GM18519 (cell line): ENCODE results near the gene CD164L2.
"Not testable (repeated sequence)": the region's sequence is repeated elsewhere in the genome, so short reads cannot be mapped to it uniquely, and the experiment has no call there.

Source experiments
- ATAC-seq: cut with Tn5 transposase; IDR thresholded peaks from one replicate; pipeline ENCODE4 v1.9.1; 2021; ENCODE audit warnings: mild to moderate bottlenecking, moderate library complexity; ENCODE audit not compliant: unreplicated experiment, low FRiP score

The CD164L2 gene

DNA sequence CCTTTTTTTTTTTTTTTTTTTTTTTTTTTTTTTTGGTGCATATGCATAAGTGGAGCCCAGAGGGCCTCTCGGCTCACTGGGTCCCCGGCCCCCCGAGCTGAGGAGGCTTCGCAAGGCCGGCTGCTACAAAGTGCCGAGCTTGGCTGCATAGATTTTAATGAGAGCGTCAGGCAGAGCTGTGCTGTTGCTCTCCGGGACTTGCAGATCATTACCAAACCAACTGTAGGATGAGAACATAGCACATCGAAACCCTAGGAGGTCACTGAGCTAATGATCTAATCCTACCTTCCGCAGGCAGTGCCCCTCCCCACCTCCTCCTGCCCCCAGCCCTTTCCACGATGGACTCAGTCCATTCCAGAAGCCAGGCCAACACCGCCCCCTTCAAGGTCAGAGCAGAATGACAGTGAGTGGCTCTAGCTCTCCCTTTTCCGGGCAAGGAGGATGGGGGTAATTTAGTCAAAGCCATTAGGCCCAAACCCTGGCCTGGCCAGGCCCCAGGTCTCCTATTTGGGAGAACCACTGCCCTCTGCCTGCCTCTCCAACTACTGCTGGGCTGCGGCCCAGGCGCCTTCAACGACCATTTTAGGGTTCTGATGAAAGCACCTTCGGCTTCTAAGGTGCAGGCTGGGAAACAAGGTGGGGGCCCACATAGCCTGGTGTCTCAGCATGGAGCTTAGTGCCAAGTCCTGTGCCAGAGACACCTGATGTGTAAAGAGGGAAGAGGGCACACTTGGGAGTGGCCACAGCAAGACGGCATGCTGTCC is 22.6 kb upstream of the CD164L2 start:
- not testable (repeated sequence) for ATAC-seq

DNA sequence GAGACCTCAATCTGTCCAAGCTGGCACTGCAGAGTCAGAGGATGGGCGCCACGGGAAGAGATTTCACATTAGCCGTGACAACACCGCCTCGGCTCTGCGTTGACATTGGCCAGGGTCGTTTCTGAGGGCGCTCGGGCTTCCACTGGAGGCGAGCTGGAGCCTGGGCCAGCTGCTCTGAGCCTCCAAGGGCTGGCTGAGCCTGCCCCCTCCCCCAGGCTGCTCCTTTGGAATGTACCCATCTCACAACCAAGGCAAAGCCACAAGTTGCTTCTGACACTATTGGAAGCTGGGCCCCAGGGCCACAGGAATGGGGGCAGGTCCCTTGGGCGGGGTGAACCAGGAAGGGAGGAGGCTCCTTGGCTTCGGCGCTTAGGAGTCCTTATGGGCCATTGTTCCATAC is 21.9 kb upstream of the CD164L2 start:
- ATAC-seq, result no peak

DNA sequence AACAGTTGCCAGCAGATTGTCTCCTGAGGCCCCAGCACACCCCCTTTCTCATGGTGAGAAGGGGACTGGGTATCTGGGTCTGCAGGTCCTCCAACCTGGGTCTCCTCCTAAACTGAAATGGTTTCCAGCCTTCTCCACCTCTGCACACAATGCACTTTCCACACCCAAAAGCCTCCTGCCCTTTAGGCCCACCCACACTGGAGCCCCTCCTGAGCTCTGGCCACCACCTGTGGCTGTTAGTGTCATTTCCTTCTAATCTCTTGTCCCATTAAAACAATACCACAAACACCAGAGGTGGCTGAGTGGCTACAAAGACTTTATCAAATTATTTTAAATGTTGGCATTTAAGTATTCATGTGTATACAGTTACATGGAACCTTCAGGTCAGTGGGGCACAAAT is 20.8 kb upstream of the CD164L2 start:
- no peak for ATAC-seq

DNA sequence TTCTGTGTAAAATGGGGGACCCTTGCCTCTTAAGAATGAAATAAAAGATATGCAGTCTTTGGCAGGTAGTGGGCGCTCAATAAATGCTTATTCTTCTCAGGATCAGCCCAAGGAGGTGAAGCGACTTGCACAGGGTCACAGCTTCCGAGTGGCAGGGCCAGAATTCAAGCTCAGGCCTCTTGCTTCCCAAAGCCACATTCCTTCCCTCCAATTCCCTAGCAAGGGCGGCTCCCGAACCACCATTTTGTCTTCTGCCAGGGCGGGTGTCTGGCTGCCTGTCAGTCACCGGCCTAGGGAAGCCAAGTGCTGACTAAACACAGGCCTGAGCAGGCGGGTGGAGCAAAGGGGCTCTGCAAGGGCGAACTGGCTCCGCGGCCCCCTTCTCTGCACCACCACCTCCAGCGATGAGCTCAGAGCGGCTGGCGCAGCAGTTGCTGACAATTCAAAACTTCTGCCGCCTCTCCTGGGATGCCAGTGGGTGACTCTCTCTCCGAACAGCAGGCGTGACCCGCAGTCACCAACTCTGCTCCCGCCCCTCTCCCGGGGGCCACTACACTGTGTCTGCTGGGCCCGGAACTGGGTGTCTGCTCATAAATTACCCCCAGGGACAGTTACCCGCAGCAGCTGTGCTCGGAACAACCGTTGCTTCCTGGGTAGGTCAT is 20.1 kb upstream of the CD164L2 start:
- ATAC-seq, result no peak

DNA sequence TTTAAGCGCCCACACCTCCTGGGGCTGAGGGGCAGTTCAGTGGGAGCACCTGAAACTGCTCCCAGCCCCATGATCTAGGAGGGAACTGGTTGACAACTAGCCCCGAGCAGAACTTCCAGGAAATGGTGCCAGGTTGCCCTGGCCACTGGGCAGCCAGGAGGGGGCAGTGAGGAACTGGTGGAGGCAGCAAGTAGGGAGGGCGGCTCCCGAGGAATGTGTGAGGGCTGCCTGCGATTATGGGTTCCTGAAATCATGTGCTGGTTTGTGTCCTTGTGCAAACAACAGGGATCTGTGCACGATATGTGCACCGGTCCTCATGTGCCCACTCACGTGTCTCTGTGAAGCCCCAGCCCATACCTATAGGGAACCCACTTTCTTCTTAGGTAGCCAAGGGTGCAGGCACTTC is 19.2 kb upstream of the CD164L2 start:
- ATAC-seq, result no peak

DNA sequence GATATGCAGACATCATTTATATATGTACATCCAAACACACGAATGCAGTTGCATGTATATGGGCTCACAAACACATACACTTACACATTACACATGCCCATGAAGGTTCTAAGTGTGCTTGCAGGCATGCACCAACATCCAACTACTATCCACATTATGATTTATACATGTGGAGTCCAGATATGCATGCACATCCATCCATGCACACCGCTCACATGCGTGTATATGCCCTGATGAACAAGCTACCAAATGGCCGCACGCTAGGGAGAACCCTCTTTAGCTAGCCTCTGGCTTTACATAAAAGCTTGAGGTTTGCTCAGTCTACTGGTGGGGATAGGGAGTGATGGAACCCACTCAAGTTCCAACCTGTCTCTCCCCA is 17.8 kb upstream of the CD164L2 start:
- no peak for ATAC-seq

DNA sequence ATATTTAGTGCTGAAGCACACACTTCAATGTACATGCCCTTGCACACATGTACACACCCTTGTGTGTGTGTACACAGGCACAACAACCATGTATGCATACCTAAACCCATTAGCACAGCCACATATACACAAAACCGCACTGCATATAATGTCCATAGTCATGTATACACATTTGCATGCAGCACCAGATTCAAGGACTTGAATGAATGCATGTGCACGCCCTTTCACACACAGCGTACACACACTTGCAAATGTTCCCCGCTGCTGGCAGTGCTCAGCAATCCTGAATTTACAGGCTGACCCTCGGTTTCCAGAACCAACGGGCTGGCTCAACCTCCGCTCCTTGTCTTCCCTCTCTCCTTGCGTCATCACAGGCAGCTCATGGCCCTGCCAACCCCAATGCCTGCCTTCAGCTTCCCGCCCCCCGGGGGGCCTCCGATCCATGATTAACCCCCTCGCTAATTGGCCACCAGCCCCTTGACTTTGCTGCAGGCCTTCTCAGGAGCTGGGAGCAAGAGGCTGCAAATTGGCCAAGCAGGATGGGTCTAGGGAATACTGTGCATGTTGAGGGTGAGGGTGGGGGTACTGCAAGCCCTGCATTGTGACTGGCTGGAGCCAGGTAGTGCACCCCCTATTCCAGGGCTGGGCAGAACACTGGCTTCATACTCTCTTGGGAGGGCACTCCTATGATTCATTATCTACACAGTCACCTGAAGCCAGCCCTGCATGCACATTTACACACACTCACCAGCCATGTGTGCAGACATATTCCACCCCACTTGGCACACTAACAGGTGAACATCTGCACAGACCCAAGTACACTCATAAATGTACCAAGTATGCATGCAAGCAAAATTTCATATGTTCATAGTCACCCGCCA is 17.2 kb upstream of the CD164L2 start:
- ATAC-seq, result no peak

DNA sequence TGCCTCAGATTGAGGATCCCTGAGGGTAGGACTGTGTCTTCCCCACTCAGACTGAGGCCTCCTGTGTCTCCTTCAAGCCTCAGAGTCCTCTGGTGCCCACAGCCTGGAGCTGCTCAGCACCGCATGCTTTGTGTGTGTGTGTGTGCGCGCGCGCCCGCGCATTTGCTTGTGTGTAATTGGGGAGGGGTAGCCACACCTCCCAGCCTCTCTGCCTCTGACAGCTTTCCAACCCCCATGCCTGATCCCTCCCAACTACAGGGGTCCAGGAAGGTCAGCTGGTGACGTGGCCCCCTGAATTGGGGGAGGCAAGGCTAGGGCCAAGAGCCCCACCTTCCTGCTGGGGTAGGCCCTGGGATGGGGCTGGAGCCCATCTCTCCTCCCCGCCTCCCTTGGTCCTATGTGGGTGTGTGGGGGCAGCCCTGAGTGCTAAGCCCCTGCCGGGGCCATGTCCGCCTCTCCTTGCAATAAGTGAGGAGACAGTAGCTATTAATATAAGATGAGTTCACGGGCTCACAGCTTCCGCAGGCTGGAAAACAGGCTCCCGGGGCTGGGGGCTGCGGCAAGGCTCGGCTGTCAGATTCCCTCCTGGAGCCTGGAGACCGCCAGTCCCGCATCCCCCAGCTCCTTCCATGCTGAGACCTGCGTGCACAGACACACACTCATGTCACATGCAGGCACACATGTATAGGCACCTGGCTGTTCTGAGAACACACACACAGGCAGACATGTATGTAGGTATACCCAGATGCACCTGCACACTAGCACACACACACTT is 16.3 kb upstream of the CD164L2 start:
- no peak for ATAC-seq

DNA sequence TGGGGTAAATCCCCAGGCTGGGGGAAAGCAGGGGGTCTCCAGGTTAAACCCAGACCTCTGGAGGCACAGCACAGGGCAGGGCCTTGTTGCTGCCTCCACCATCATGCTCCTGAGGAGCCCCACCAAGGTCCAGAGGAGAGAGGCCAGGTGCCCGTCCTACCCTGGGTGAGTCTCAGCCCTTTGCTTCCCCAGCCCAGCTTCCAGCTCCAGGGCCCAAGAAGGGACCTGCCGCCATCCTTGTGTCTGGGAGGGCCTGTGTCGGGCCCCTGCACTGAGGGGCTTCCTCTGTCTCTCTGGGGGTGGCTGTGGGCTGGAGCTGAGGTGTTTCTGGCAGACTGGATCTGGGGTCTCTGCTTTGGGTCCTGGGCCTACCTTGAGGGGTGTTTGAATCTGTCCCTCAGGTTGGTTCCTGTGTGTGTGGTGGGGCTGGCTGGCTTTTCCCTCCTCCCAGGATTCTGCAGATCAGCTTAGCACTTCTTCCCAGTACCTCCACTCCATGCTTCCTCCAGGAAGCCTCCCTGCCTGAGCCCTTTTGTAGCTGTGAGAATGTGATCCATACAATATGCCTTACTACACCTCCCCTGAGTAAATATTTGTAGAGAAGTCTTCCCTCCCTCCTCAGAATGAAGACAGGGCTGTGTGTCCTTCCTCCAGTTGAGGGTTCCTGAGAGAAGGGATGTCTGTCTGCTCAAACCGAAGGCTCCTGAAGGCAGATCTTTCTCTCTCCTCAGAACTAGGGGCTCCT is 15.4 kb upstream of the CD164L2 start:
- no peak for ATAC-seq

DNA sequence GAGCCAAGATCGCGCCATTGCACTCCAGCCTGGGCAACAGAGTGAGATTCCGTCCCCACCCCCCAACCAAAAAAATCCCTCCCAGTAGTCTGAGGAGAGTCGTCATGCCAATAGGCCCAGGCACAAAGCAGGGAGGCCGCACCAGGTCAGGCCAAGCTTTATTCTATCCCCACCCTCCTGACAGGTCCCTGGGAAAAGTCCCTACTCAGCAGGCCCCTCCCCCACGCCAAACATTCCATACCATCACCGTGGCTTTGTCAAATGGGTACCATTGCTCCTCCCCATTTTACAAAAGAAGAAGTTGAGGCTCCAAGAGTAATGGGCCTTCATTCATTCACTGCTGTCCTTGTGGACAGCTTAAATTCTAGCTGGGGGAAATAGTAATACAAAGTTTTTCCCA is 14.6 kb upstream of the CD164L2 start:
- ATAC-seq, result no peak

DNA sequence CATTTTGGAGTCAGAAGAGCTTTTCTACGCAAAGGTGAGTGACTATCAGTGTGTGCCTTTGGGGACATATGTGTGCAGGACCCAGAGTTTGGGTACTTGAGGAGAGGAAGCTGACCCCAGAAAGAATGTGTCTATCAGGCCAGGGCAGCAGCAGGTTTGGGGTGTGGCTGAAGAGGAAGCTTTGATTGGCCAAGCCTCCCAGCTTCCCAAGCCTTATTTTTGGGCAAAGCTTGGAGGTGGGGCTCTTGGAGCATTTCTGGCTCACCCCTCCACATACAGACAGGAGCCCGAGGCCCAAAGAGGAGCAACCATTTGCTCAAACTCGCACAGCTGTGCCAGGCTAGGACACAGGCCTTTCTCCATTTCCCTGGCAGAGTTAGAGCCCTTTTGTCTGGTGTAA is 14.0 kb upstream of the CD164L2 start:
- no peak for ATAC-seq

DNA sequence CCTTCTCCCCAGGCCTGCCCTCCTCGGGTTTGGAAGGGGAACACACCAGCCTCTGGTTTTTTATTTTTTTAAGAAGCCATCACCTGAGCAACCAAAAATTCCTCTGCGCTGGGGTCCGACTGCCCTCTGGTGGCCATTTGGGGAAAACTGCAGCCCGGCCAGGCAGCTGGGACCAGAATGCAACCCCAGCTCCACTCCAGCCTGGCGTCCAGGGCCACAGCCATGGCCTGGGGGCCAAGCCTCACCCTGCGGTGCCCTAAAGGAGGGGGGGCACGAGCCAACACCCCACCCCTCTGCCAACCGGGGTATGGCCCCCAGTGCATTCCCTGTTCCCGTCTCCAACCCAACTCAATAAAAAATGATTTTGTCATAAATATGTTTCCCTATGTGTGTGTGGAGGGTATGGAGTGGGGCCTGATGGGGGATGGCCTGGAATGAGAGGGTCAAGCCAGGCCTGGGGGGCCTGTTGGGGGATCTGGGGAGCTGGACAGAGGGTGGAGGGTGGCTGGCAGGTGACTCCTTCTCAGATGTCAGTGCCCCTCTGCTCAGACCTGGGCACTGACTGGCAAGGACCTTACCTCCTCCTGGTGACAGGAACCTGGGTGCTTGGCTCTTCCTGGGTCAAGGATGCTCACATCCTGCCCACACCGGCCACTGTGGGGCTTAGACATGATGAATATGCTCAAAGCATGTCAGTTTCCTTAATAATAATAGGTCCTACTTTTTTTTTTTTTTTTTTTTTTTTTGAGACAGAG is 12.5 kb upstream of the CD164L2 start:
- ATAC-seq, result no peak

DNA sequence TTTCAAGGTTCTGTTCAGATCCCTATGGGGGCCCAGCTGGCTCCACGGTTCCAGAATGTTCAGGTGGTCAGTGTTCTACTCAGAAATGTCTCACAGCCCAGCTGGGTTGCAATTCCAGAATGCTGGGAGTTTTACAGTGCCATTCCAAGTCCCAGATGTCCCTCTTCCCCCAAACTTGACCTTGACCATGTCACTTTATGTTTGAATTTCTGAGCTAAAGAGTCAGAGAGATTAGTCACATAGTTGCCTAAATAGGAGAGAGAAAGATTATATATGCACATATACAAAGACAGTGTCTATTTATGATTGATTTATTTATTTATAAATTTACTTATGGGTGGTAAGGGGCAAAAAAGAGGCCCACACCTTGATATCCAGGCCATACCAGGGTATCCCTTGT is 11.8 kb upstream of the CD164L2 start:
- no peak for ATAC-seq

DNA sequence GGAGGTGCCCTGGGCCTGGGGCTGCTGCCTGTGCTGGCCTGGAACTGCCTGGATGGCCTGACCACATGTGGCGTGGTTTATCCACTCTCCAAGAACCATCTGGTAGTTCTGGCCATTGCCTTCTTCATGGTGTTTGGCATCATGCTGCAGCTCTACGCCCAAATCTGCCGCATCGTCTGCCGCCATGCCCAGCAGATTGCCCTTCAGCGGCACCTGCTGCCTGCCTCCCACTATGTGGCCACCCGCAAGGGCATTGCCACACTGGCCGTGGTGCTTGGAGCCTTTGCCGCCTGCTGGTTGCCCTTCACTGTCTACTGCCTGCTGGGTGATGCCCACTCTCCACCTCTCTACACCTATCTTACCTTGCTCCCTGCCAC is 11.1 kb upstream of the CD164L2 start:
- no peak for ATAC-seq

DNA sequence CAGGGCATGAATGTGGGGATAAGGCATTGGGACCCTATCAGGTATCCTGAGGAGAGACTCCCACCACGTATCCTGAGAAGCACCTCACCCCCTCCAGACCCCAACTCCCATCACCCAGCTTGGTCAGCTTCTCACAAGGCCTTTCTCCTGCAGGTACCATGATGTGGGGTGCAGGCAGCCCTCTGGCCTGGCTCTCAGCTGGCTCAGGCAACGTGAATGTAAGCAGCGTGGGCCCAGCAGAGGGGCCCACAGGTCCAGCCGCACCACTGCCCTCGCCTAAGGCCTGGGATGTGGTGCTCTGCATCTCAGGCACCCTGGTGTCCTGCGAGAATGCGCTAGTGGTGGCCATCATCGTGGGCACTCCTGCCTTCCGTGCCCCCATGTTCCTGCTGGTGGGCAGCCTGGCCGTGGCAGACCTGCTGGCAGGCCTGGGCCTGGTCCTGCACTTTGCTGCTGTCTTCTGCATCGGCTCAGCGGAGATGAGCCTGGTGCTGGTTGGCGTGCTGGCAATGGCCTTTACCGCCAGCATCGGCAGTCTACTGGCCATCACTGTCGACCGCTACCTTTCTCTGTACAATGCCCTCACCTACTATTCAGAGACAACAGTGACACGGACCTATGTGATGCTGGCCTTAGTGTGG is 10.6 kb upstream of the CD164L2 start:
- ATAC-seq, result no peak

DNA sequence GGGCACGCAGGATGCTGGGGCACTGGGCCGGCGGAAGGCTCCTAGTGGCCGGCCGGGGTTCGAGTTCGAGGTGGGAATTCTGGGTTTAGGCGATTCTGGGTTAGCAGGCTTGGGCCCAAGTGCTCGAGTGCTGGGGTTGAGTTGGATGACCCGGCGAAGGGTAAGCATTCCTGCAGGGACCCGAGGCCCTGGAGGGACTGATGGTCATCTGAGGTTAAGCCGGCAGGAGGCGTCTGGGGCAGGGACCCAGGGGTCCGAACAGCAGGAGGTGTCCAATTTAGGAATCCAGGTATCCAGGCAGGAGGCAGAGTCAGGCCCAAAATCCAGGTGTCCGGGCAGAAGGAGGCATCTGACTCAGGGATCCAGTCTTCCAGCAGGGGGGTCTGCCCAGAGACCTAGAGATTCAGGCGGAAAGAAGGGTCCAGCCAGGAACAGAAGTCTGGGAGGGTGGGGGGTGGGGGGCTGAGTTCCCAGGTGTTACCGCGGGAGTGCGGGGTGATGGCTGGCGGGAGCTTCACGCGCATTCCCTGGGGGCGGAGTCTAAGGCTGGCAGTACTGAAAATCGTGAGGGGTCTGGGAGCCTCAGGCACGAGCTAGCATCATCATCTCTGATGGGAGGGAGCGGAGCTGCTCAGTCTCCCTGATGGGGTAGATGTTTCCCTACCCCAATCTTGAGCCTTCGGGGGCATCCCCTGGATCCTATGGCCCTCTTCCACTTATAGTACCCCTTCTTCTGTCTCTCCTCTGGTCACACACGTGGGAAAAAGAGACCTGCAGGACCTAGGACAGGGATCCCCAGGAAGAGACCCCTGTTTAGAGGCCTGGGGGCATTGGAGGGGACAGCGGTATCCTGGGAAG is 9.9 kb upstream of the CD164L2 start:
- no peak for ATAC-seq

DNA sequence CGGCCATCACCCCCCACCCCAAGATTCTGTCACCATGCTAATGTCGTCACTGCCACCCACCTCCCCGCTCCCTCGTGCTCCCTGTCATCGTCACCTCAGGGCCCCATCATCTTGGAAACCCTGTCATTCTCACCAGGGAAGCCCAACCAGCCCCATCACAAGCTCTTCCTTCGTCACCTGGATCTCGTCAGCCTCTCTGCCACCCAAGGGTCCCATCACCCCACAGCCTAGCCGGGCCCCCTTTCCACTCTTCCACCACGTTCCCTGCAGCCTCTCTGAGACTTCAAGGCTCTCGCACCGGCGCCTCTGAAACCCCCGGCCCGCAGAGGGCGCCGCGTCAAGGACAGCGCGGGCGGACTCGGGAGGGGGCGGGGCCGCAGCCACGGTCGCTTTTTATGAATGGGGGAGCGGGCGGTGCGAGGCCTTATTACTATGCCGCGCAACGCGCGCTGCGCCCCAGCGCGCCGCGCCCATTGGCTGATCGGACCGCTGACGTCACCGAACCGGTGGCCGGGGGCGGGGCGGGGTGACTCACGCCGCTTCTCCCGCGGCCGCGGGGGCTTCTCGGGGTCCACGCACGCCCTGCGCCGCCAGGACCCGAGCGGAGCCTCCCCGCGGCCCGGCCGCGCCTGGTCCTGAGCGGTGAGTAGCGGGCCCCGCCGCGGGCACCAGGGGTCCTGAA is 9.1 kb upstream of the CD164L2 start, which contains the start of gene GPR3:
Gene GPR3, plus strand, starts transcription at position 527 of the 682 bp plus-strand sequence. CDS start 1,177 bp downstream, outside the sequence.
- peak; percentile 62 for ATAC-seq
